Fibroblast of skin of left biceps (primary cell): ENCODE data around the gene KRT37.

Source experiments
- DNase-seq, 2 experiments: peaks; one replicate each; pipeline ENCODE4 v3.0.0-alpha.2; 2013; ENCODE audit warnings: low read depth in 2 of 2

KRT37 gene

DNA sequence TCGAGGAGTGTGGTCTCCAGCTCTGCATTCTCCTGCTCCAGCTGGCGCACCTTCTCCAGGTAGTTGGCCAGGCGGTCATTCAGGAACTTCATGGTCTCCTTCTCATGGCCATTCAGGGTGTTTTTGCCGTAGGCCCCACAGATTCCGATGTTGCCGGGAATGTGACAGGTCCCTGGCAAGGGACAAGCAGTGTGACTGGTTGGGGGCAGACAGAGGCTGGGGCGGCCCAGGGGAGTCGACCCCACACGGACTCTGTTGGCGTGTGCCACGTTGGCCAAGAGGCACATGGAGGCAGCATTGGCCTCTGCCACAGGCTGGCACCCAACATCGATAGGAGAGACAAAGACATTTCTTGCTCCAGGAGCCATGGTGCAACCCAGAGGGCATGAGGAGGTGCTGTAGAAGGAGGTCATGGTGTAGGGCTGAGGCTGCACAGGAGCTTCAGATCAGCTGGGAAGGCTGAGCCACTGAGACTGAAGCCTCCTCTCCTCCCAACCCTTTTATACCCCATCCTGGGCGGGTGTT is at the start of gene KRT37:
TSS of gene KRT37 (minus strand) at position 475 of the 525 bp plus-strand sequence. CDS start at position 413, 62 bp downstream.
- DNase-seq: no peak

DNA sequence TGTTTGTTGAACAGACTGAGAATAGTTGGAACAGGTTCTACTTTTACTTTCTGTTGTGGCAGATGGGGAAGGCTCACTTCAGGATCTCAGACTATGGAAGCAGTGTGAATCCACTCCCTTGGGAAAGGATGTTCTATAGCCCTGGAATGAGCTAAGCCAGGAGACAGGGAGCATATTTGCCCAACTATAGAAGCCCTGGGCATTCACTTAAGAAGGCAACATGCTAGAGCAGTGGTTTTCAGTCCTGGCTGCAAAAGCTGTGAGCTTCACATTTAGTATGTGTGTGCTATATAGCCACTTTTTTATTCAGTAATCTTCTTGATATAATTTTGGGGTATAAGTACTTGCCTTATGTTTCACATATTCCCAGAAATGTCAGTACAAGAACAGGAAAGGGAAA is 44.0 kb upstream of the KRT37 start:
- DNase-seq: no peak

DNA sequence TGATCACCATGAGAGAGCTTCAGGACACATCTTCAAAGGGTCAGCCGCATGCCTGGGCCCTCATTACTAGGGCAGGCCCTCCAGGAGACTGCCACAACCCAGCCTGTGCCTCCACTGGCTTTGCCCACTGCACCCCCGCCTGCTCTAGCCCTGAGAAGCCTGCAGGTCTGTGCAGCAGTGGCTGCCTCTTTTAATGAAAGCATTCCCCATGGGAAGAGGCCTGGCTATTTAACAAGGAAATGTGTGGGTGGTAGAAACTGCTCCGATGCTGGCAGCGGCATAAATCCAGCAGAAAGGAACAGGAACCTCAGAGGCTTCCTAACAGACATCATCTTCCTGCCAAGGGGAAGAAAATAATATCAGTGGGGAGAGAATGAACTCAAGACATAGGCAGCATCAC is 43.2 kb upstream of the KRT37 start:
- DNase-seq: no peak

DNA sequence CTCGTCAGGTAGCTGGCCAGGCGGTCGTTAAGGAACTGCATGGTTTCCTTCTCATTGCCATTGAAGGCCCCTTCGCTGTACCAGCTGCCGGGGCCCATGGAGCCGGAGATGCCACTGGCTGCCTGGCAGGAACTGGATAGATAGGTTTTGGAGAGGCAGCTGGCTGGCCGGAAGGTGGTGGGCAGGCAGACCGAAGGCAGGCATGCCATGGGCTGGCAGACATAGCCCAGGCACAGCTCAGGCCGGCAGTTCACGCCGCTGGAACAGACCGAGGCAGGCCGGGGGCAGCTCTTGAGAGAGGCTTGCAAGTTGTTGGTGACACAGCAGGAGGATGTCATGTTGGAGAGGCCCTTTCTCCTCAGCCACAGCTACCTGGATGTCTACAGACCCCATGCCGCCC is 42.6 kb upstream of the KRT37 start, which contains the start of gene KRT32:
TSS of gene KRT32 (minus strand) at position 399 of the 400 bp plus-strand sequence. CDS start at position 338, 61 bp downstream.
- DNase-seq: no peak

DNA sequence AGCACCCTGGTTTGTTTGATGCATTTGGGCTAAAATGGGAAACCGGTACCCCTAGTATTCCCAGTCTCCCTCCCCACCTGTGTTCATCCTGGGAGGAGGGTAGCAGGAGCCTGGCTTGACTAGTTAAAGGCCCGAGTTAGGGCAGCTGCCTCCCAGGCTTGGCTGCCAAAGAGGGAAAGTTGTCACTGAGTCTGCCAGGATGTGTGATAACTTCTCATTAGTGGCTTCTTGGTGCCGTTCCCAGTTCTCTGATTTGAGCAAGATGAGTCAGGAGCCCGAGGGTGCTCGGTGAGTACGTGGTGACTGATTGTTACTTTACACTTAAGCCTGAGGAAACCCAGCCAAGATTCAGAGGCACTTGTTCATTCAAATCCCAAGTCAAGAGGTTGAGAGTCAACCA is 40.3 kb upstream of the KRT37 start:
- DNase-seq: peak; percentile 75 to 77

DNA sequence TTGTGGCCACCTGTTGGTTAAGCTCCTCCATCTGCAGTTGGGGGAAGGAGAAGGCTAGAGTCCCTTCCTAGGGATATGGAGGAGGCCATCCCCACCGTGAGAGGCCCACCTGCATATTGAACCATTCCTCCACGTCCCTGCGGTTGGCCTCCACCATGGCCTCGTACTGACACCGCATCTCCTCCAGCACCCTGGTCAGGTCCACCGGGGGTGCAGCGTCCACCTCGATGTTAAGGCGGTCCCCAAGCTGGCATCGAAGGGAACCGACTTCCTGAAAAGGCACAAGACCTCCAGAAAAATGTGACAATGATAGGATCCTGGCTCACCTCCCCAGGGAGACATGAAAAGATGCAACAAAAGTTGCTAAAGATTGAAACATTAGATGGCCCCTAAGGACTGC is 39.8 kb upstream of the KRT37 start:
- no peak for DNase-seq

DNA sequence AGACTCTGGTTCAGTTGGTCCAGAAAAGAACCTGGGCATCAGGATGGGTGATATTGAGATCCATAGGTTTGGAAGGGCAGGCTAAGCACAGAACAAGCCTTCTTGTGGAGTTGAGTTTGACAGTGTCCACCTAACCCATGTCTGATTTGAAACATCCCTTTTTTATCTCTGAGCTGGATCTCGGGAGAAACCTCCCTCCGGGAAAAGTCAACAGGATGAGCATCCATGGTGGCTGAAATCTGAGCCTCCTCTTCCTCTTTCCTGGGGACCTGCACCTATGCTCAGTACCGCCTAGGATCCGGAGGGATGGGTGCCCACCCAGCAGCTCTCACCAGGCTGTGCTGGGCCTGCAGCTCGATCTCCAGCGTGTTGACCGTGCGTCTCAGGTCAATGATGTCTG is 39.4 kb upstream of the KRT37 start:
- DNase-seq: no peak

DNA sequence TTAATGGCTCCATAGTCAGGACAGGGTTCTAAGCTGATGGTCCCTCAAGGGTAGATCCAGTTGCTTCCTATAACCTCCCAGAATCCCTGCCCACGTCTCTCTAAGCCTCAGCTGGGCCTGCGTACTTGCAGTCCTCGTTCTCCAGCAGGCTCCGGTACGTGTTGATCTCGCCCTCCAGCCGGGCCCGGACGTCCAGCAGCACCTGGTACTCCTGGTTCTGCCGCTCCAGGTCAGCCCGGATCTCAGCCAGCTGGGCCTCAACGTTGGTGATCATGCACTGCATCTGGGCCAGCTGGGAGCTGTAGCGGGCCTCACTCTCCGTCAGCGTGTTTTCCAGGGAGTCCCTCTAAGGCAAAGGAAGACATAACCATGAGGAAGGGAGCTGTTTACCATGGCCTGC is 38.3 kb upstream of the KRT37 start:
- DNase-seq: no peak

DNA sequence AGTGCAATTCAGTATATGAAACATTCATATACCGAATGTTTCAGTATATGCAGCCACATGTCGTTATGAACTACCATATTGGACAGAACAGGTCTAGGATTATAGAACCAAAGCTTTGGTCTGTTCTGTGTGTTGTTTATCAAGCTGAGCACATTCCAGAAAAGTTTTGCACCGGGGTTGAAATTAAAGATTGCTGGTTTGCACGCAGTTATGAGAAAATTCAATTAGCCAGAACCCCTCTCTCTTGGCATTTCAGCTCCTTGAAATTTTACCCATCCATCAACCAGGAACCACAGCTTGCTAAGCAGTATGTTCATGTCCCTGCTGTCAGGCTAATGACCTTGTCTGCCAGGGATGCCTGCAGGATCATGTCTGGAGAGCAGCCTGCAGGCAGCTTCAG is 33.3 kb upstream of the KRT37 start:
- DNase-seq: no peak

DNA sequence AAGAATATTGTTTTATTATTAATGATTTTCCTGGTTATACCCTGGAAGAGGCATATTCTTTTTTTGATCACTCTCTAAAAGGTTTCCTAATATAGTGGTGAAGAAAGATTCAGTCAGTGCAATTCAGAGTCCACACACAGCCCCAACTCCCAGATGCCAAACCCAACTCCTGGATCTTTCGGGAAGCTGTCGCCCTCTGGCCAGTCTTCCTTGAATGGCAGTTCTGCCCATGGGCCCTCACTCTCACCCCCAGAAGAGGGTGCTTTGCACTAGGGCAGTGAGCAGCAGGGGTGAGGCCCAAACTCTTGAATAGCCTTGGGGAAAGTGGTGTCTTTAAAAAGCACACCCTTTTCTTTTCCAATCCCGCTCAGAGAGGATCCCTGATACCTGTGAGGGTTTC is 31.8 kb upstream of the KRT37 start:
- DNase-seq: no peak

DNA sequence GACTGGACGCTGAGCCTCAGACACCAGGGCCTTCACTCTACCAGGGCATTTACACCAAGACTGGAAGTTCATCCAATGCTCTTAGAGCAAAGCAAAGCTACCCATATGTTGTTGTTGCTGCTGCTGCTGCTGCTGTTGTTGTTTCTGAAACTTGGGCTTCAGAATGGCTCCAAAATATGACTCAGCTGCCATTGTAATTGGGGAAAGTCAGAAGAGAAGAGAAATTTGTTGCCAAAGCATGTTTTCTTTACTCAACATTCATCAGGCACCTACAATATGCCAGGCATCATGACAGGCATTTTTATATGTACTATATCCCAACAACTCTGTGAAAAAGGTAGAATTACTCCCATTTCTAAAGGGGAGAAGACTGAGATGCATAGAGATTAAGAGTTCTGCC is 30.9 kb upstream of the KRT37 start:
- DNase-seq: no peak

DNA sequence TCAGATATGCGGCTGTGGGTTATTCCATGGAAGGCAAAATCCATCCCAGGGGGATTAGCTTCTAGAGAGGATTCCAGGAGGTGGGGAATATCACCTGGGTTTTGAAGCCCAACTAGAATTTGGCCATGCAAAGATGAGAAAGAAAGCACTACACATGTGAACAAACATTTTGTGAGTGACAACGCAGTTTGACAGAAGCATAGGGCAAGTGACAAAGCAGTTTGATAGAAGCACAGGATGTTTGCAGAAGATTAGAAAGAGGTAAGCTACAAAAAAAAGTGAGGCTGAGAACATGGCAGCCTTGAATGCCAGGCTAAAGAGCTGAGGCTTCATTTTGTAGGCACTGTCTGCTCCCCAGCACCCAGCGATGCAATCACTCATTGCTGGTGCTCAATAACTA is 28.7 kb upstream of the KRT37 start:
- no peak for DNase-seq

DNA sequence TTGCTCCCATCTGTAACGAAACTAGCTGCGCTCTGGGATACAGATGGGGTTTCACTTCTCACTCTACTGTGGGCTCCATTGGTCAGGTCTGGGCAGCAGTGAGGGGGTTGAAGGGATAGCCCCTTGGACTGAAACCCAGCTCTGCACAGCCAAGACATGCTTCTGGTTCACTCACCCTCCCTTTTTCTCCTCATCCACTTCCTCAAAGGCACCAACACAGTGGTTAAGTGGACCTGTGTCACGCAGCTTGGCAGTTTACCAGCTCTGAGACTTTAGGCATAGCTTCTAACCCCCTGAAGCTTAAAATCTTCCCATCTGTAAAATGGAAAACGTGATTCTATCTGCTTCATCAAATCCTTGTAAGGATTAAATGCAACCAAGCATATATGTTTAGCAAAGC is 27.9 kb upstream of the KRT37 start:
- no peak for DNase-seq

DNA sequence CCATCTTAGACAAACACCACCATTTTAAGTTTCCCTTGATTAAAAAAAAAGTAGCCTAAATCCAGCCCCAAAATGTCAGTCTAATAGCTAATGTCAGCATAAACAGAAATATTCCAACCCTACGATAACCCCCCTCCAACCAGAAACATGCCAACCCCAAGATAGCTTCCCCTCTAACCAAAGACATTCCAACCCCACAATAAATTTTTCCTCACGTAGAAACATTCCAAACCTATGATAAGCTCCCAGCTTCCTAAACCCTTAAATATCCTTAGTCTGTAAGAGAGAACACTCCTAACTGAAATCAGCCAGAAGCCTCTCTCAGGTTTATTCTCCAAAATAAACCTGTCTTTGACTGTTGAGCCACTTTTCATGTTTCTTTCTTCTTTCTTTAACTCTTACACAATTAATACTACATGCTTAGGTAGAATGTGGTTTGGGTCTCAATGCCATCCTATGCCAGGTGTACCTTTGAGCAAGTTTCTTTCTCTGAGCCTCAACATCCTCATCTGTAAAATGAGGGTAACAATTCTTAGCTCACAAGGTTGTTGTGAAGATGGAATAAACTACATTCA is 26.9 kb upstream of the KRT37 start:
- DNase-seq: peak; percentile 12 to 17

DNA sequence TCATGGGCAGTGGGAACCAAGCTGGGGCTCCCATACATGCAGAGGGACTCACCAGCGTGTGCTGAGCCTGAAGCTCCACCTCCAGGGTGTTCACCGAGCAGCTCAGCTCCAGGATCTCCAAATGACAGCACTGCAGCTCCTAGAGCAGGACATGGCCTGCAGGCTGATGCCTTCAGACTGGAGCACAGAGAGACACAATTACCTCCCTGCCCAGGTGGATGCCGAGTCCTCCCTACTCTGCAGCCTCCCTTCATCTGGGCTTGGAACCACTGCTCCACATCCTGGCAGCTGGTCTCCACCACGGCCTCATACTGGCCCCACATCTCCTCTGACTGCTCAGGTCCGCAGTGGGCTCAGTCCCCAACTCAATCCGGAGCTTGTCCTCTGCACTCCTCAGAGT is 24.6 kb upstream of the KRT37 start:
- DNase-seq: no peak

DNA sequence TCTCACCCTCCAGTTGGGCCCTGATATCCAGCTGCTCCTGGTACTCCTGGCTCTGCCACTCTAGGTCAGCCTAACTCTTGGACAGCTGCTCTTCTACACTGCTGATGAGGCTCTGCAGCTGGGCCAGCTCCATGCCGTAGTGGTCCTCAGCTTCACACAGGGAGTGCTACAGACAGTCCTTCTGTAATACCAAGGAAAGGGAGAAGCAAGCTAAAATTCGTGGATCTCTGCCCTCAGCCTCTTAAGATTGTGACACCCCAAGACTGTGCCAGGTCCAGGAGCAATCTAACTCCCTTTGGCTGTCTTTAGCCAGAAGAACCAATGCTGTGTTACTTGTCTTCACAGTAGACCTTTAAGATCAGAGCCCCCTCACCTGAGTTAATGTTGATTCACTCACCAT is 24.1 kb upstream of the KRT37 start:
- no peak for DNase-seq

DNA sequence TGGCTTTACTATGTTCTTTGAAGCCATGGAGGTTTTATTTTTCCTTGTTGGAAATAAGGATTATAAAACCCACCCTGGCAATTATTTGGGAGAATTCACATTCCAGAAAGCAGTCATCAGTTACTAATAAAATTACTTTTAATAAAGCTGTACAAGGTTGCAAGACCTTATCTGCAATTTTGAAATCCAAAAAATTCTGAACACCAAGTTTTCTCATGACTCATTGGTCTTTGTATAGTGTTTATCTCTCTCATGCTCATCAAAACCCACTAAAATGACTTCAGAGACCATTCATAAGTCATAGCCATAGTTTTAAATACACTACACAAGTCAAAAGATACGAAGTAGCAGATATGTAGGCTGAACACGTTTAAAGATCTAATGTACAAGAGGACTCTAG is 22.4 kb upstream of the KRT37 start:
- DNase-seq: peak; percentile 12 to 31

DNA sequence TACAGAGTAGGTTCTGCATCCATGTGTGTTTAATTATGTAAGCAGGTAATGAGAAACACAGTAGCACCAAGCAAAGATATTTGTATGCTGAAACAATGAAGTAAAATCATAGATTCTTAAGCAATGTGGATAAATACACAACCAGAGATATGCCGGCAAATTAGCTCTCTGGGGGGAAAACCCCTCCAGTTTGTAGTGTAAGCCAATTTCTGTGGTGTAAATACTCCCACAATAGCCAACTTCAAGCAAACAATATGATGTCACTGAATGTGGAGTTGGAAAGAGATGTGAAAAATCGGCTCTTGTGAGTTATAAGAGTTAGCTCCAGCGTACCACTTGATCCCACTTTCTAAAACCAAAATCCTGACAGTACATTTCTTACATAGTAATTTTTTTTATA is 20.3 kb upstream of the KRT37 start:
- DNase-seq: no peak

DNA sequence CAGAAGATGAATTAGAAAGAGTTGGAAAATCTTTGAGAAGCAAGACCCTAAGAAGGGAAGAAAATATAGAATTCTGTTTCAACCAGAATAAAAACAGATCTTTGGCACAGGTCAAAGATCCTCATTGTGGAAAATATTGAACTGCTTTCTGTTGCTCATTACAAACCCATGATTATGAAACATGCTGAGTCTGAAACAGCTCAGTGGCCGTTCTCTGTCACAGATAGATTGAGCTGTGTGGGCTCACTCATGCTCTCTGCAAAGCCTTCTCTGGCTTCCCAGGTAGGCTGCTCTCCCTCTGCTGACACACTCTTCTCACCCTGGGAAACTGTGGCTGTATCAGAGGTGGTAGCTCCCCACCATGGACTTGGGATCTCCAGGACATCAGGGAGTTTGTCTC is 19.8 kb upstream of the KRT37 start:
- no peak for DNase-seq

DNA sequence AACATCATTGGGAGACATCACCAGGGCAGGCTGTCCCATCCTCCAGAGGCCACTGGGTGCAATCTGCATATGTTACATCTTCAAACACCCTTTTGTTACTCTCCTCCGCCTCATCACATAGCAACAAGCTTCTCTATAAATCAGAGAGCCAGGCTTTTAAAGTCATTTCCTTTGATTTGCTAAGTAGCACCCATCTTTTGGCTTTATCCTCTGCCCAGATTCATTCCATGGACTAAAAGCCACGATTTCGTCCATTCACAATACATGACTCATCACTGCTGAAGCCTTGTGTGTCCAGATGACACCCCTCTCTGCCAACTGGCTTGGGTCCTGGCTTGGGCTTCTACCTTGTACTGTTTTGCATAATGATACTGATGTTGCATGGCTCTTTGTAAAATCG is 18.4 kb upstream of the KRT37 start:
- DNase-seq: no peak

DNA sequence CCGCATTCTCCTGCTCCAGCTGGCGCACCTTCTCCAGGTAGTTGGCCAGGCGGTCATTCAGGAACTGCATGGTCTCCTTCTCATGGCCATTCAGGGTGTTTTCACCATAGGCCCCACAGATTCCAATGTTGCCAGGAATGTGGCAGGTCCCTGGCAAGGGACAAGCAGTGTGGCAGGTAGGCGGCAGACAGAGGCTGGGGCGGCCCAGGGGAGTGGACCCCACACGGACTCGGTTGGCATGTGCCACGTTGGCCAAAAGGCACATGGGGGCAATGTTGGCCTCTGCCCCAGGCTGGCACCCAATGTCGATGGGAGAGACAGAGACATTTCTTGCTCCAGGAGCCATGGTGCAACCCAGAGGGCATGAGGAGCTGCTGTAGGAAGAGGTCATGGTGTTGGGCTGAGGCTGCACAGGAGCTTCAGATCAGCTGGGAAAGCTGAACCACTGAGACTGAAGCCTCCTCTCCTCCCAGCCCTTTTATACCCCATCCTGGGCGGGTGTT is 16.2 kb upstream of the KRT37 start, which contains the start of gene KRT38:
TSS of gene KRT38 (minus strand) at position 453 of the 503 bp plus-strand sequence. CDS start at position 391, 62 bp downstream.
- DNase-seq: no peak

DNA sequence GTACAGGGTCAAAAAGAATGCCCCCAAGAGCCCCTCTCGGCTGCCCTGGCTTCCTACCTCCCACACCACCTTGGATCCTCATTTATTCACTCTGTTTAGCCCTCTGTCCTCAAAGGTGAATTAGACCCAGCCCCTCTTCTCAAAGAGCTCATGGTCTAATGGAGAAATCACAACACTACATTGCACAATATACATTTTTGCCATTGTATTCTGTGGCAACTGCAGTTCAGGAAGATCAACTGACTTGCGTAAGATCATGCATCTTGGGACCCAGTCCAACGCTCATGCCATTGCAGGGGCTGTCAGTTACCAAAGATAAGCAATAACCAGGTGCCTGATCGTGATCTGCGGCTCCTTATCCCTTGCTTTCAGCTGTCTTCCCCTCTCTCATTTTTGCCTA is 15.0 kb upstream of the KRT37 start:
- no peak for DNase-seq

DNA sequence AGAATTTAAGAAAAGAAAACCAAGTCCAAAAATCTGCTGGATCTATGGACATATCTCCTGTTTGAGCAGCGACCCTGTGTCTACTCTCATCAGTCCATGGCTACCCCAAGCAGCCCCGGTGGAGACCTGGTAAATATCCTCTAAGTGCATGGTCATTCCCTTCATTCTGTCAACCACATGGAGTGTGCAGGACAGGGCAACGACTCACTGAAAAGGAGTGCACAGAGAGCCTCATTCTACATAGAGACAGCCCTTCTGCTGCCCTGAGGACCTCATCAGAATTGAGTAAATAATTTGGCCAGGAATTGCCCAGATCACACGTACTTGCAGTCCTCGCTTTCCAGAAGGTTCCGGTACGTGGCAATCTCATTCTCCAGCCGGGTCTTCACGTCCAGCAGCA is 13.4 kb upstream of the KRT37 start:
- no peak for DNase-seq

DNA sequence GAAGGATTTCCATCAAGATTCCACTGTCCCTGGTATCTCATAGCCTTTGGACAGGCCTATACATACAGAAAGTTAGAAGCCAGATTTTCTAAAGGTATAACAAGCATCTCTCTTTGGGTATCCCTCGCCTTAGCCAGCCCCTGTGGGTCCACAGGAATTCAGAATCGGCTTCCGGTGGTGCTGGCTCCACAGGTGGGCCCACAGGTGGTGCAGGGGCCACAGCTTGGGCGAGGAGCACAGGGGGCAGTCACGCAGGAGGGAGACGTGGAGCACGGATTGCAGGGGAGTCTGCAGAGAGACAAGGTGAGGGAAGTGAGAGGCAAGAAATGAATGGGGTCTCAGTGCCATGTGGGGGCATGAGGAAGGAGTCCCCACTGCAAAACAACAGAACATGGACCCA is 12.9 kb upstream of the KRT37 start:
- no peak for DNase-seq
